HepG2 (cell line): ENCODE data around the gene PRRT1. TPM values are rescaled to one million over a fixed set of nuclear protein-coding genes. Genes with fewer than 3 reads are reported as not detected.

ENCODE experiments used
- AGO2 ChIP-seq: fragments of 200-400 bp; formaldehyde crosslinking; optimal IDR thresholded peaks from 2 replicates; pipeline ENCODE3; 2017; ENCODE audit warnings: mild to moderate bottlenecking, low read depth, low read length, moderate library complexity
- CC2D1A ChIP-seq: sonication (generic); formaldehyde crosslinking; IDR thresholded peaks from 2 replicates; pipeline ENCODE4 v1.8.1; 2023; ENCODE audit warnings: mild to moderate bottlenecking, missing genetic modification reagents
- CTCF ChIP-seq: sonication (generic); formaldehyde crosslinking; IDR thresholded peaks from 2 replicates; pipeline ENCODE4 v1.5.0; 2020; ENCODE audit warnings: mild to moderate bottlenecking, missing genetic modification reagents, moderate library complexity
- HBP1 ChIP-seq: IDR thresholded peaks from 2 replicates; pipeline ENCODE4 v1.6.1; 2016; ENCODE audit warnings: low read depth, control low read depth
- HDAC2 ChIP-seq: sonication (generic); formaldehyde crosslinking; IDR thresholded peaks from 2 replicates; pipeline ENCODE4 v1.4.0; 2020; ENCODE audit warnings: missing genetic modification reagents
- HNF4A ChIP-seq: sonication (generic); formaldehyde crosslinking; IDR thresholded peaks from 2 replicates; pipeline ENCODE4 v1.4.0; 2020; ENCODE audit warnings: missing genetic modification reagents
- MXD3 ChIP-seq: IDR thresholded peaks from 2 replicates; pipeline ENCODE4 v1.6.1; 2016; ENCODE audit warnings: mild to moderate bottlenecking, missing biosample characterization, missing genetic modification reagents
- PITX1 ChIP-seq: sonication (generic); formaldehyde crosslinking; IDR thresholded peaks from 2 replicates; pipeline ENCODE4 v1.5.1; 2020; ENCODE audit warnings: mild to moderate bottlenecking, missing genetic modification reagents
- PRDM10 ChIP-seq: sonication (generic); formaldehyde crosslinking; IDR thresholded peaks from 2 replicates; pipeline ENCODE4 v1.4.0; 2020; ENCODE audit warnings: low read depth, missing genetic modification reagents
- SRSF9 ChIP-seq: fragments of 200-400 bp; formaldehyde crosslinking; IDR thresholded peaks from 2 replicates; pipeline ENCODE4 v1.6.1; 2018; ENCODE audit warnings: borderline replicate concordance, mild to moderate bottlenecking, low read depth, low read length; ENCODE audit not compliant: insufficient read depth, poor library complexity, severe bottlenecking
- SSRP1 ChIP-seq: IDR thresholded peaks from 2 replicates; pipeline ENCODE4 v1.6.1; 2016; ENCODE audit warnings: control low read depth
- STAG1 ChIP-seq: sonication (generic); formaldehyde crosslinking; IDR thresholded peaks from 2 replicates; pipeline ENCODE4 v1.4.0; 2020; ENCODE audit warnings: missing genetic modification reagents
- SUZ12 ChIP-seq: fragments of 150-350 bp; IDR thresholded peaks from 2 replicates; pipeline ENCODE4 v1.6.1; 2014; ENCODE audit warnings: low read depth, low read length
- TAF15 ChIP-seq: fragments of 200-400 bp; formaldehyde crosslinking; IDR thresholded peaks from one replicate; pipeline ENCODE4 v1.6.1; 2018; ENCODE audit warnings: mild to moderate bottlenecking, low read depth, low read length; ENCODE audit not compliant: poor library complexity, severe bottlenecking
- TEAD2 ChIP-seq: sonication (generic); formaldehyde crosslinking; IDR thresholded peaks from 2 replicates; pipeline ENCODE4 v1.9.0; 2021; ENCODE audit warnings: missing genetic modification reagents
- ZMYM2 ChIP-seq: sonication (generic); formaldehyde crosslinking; IDR thresholded peaks from 2 replicates; pipeline ENCODE4 v1.8.0; 2022; ENCODE audit warnings: mild to moderate bottlenecking, missing genetic modification reagents
- ZMYM3 ChIP-seq: sonication (generic); formaldehyde crosslinking; IDR thresholded peaks from 2 replicates; pipeline ENCODE4 v1.5.1; 2020; ENCODE audit warnings: mild to moderate bottlenecking, missing genetic modification reagents
- ZNF17 ChIP-seq: sonication (generic); formaldehyde crosslinking; IDR thresholded peaks from 2 replicates; pipeline ENCODE4 v1.5.0; 2020; ENCODE audit warnings: mild to moderate bottlenecking, missing genetic modification reagents
- ZNF224 ChIP-seq: sonication (generic); formaldehyde crosslinking; IDR thresholded peaks from 2 replicates; pipeline ENCODE4 v1.5.0; 2020; ENCODE audit warnings: mild to moderate bottlenecking, missing genetic modification reagents
- ZNF225 ChIP-seq: sonication (generic); formaldehyde crosslinking; IDR thresholded peaks from 2 replicates; pipeline ENCODE4 v1.4.0; 2020; ENCODE audit warnings: mild to moderate bottlenecking, missing genetic modification reagents
- ZNF263 ChIP-seq: sonication (generic); formaldehyde crosslinking; IDR thresholded peaks from 2 replicates; pipeline ENCODE4 v1.4.0; 2020; ENCODE audit warnings: missing genetic modification reagents
- ZNF282 ChIP-seq: fragments of 450-650 bp; IDR thresholded peaks from 2 replicates; pipeline ENCODE4 v1.6.1; 2018; ENCODE audit not compliant: partially characterized antibody
- ZNF382 ChIP-seq: sonication (generic); formaldehyde crosslinking; IDR thresholded peaks from 2 replicates; pipeline ENCODE4 v1.5.0; 2020; ENCODE audit warnings: missing genetic modification reagents, mild to moderate bottlenecking, borderline replicate concordance
- ZNF619 ChIP-seq: sonication (generic); formaldehyde crosslinking; IDR thresholded peaks from 2 replicates; pipeline ENCODE4 v1.4.0; 2020; ENCODE audit warnings: mild to moderate bottlenecking, missing genetic modification reagents
- ZSCAN12 ChIP-seq: sonication (generic); formaldehyde crosslinking; IDR thresholded peaks from 2 replicates; pipeline ENCODE4 v1.9.0; 2021; ENCODE audit warnings: mild to moderate bottlenecking, missing genetic modification reagents
- polyA plus RNA-seq, 8 experiments: library from polyadenylated mRNA; depleted of rRNA in 3 of 8; stranded (reverse) in 7 of 8; unstranded in 1 of 8; fragments of >200 nt; fragmentation: Illumina TruSeq in 4 of 8; extraction: Trizol in 4 of 8; gene quantifications; 2 replicates each; pipeline versions ENCODE4 v1.2.1 to v1.2.3, GENCODE V29; 2011 to 2016; ENCODE audit warnings: low read depth in 4 of 8, missing spikeins in 1 of 8, mixed read lengths in 1 of 8; ENCODE audit not compliant: insufficient read depth in 1 of 8
- total RNA-seq, 5 experiments: library from RNA; depleted of rRNA; stranded (reverse); fragments of >200 nt; fragmentation: Illumina TruSeq; extraction: Trizol; gene quantifications; 2 replicates each; pipeline ENCODE4 v1.2.3, GENCODE V29; 2016; ENCODE audit warnings: low read depth in 1 of 5

The PRRT1 gene
- total and polyA plus RNA-seq, 2 of the 13 experiments (the other 11 are each of a cell fraction or from before 2014, with no cell fraction given), result 0.64 to 1.4 TPM

DNA sequence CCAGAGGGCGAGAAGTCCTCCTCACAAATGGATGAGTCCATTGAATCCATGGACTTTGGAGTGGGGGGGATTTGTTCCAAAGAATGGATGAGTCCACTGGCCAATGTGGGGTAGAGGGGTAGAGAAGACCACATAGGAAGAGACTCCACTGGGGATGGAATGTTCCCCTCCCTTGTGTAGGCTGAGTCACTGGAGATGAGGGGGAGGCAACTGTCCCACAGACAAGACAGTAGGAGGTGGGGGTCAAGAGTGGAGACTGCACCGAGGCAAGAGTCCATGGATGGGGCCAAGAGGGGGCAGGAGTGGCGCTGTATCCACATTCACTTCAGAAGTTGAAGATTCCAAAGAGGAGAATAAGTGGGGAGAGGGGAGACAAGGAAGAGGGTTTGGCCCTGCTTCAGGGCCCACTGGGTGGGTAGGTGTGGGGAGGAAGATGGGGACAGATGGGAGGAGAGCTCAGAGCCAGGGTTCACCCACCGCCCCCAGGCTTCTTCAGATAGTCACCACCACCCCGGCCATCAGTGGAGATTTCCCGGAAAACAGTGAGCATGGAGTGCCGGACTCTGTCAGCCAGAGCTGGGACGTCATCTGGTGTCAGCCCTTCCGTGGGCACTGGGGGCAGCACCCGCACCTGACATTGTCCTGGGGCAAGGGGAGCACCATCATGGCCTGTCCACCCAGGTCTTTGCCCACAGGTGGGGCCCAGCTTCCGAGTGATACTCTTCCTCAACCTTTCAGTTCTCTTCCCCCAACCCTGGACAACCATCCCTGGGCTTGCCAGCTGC is 17.3 kb upstream of the PRRT1 start (continued):
- TF ChIP-seq HBP1 (CRISPR knock-in tag) (no peak), TEAD2 (CRISPR knock-in tag) (no peak), AGO2 (peak; percentile 93), ZMYM2 (CRISPR knock-in tag) (no peak), ZNF263 (CRISPR knock-in tag) (peak; percentile 86; the same call in 1 of the 2 replicates), CTCF (CRISPR knock-in tag) (peak; percentile 28; the same call in 1 of the 2 replicates), ZNF225 (no peak), ZNF224 (CRISPR knock-in tag) (no peak), TAF15 (no peak), SRSF9 (no peak), ZMYM3 (no peak), HDAC2 (CRISPR knock-in tag) (no peak), STAG1 (CRISPR knock-in tag) (peak; percentile 30), ZNF382 (CRISPR knock-in tag) (no peak), ZNF619 (CRISPR knock-in tag) (no peak), SSRP1 (CRISPR knock-in tag) (no peak), CC2D1A (no peak), PRDM10 (peak; percentile 88; the same call in 1 of the 2 replicates), ZNF17 (CRISPR knock-in tag) (no peak), PITX1 (no peak), ZSCAN12 (no peak), ZNF282 (no peak), SUZ12 (no peak), MXD3 (CRISPR knock-in tag) (no peak), HNF4A (CRISPR knock-in tag) (0 out of 2 replicates have a peak, but pooled peaks have one; percentile 32)
